Measurements from ENCODE around the gene ATP6V1B1.

Gene ATP6V1B1

GRCh38 chr2:70937866-70938585 lies 2.3 kb downstream of the ATP6V1B1 start:
- no peak for DNase-seq (ENCODE audit: low read depth)
- TF ChIP-seq MYC (IDR thresholded peaks at IDR 0.05; ENCODE audit: low read depth, low read length), result no peak
- no peak for TF ChIP-seq POLR2A (IDR thresholded peaks at IDR 0.05; ENCODE audit: extremely low read depth, insufficient read length)
- H3K4me3 ChIP-seq (ENCODE audit: low read depth, low read length), result no peak overlapping the region

GRCh38 chr2:70938586-70938950 lies 2.9 kb downstream of the ATP6V1B1 start:
- TF ChIP-seq CTCF (IDR thresholded peaks at IDR 0.05; ENCODE audit: low read depth, low read length) (no peak), MAX (IDR thresholded peaks at IDR 0.05; ENCODE audit: low read depth, low read length) (no peak), POLR2A (IDR thresholded peaks at IDR 0.05; ENCODE audit: extremely low read depth, insufficient read length) (no peak), MYC (IDR thresholded peaks at IDR 0.05; ENCODE audit: low read depth, low read length) (no peak)
- no peak for DNase-seq (ENCODE audit: low read depth)
- H3K4me3 ChIP-seq (ENCODE audit: low read depth, low read length), result no peak overlapping the region

GRCh38 chr2:70939001-70939838 lies 3.5 kb downstream of the ATP6V1B1 start:
- H3K4me3 ChIP-seq (ENCODE audit: low read depth, low read length), result no peak overlapping the region

GRCh38 chr2:70939839-70940580 lies 4.3 kb downstream of the ATP6V1B1 start:
- no peak for DNase-seq (ENCODE audit: low read depth)
- TF ChIP-seq MYC (IDR thresholded peaks at IDR 0.05; ENCODE audit: low read depth, low read length) (no peak), CTCF (IDR thresholded peaks at IDR 0.05; ENCODE audit: low read depth, low read length) (no peak), MAX (IDR thresholded peaks at IDR 0.05; ENCODE audit: low read depth, low read length) (no peak), POLR2A (IDR thresholded peaks at IDR 0.05; ENCODE audit: extremely low read depth, insufficient read length) (no peak)
- no peak overlapping the region for H3K4me3 ChIP-seq (ENCODE audit: low read depth, low read length)

More at GRCh38 chr2:70939001-70939838, 3.5 kb downstream of the ATP6V1B1 start:
- DNase-seq (ENCODE audit: low read depth), result no peak
- no peak for TF ChIP-seq MAX (IDR thresholded peaks at IDR 0.05; ENCODE audit: low read depth, low read length)
- no peak for TF ChIP-seq POLR2A (IDR thresholded peaks at IDR 0.05; ENCODE audit: extremely low read depth, insufficient read length)
- TF ChIP-seq CTCF (IDR thresholded peaks at IDR 0.05; ENCODE audit: low read depth, low read length), result no peak
- TF ChIP-seq MYC (IDR thresholded peaks at IDR 0.05; ENCODE audit: low read depth, low read length), result no peak

- TF ChIP-seq CTCF (IDR thresholded peaks at IDR 0.05; ENCODE audit: low read depth, low read length), result no peak
- TF ChIP-seq MAX (IDR thresholded peaks at IDR 0.05; ENCODE audit: low read depth, low read length), result no peak
- no peak for TF ChIP-seq MYC (IDR thresholded peaks at IDR 0.05; ENCODE audit: low read depth, low read length)
- no peak for TF ChIP-seq POLR2A (IDR thresholded peaks at IDR 0.05; ENCODE audit: extremely low read depth, insufficient read length)
- no peak overlapping the region for H3K4me3 ChIP-seq (ENCODE audit: low read depth, low read length)
- DNase-seq (ENCODE audit: low read depth), result no peak
These were observed 5.5 kb downstream of the ATP6V1B1 start for GRCh38 chr2:70941186-70941585.

All from NB4 (cell line).